BE2C (cell line): Measurements from ENCODE around the gene ATP5F1C.

Experiments
- DNase-seq: peaks from one replicate; pipeline ENCODE4 v3.0.0-alpha.2; 2020
- H3K27me3 ChIP-seq: fragments of 250-450 bp; sonication (Bioruptor Pico); 2 replicates; pipeline ENCODE4 v1.5.1; 2020; ENCODE audit warnings: mild to moderate bottlenecking
- H3K36me3 ChIP-seq: fragments of 250-450 bp; sonication (Bioruptor Pico); 2 replicates; pipeline ENCODE4 v1.5.1; 2020; ENCODE audit warnings: mild to moderate bottlenecking
- H3K4me1 ChIP-seq: fragments of 250-450 bp; sonication (Bioruptor Pico); 2 replicates; pipeline ENCODE4 v1.5.1; 2020
- H3K4me3 ChIP-seq: 2 replicates; pipeline ENCODE4 v1.5.1; 2011; ENCODE audit warnings: low read depth, low read length
- H3K9me3 ChIP-seq: fragments of 250-450 bp; sonication (Bioruptor Pico); 2 replicates; pipeline ENCODE4 v1.5.1; 2020
- CTCF ChIP-seq: IDR thresholded peaks from 2 replicates; pipeline ENCODE4 v1.5.1; 2012; ENCODE audit warnings: mild to moderate bottlenecking, low read depth, low read length

The ATP5F1C gene

GRCh38 chr10:7755103-7755502 lies 32.9 kb upstream of the ATP5F1C start:
- Histone ChIP-seq H3K27me3 (no peaks in the 10 kb centered on the region), H3K36me3 (peaks cover 34% of the 10 kb centered on the region), H3K4me3 (no peak overlapping the region), H3K9me3 (no peaks in the 10 kb centered on the region), H3K4me1 (no peaks in the 10 kb centered on the region)
- no peak for TF ChIP-seq CTCF
- DNase-seq: no peak

- no peaks in the 10 kb centered on the region for H3K27me3 ChIP-seq
- peak; percentile 33 for DNase-seq
Measured at GRCh38 chr10:7756360-7756992, 31.5 kb upstream of the ATP5F1C start.

GRCh38 chr10:7763929-7764328 lies 24.0 kb upstream of the ATP5F1C start:
- H3K36me3 ChIP-seq: peaks cover 35% of the 10 kb centered on the region
- DNase-seq: no peak
- no peak overlapping the region for H3K4me3 ChIP-seq
- no peaks in the 10 kb centered on the region for H3K4me1 ChIP-seq
- no peaks in the 10 kb centered on the region for H3K27me3 ChIP-seq
- TF ChIP-seq CTCF: no peak
- H3K9me3 ChIP-seq: no peaks in the 10 kb centered on the region

More at GRCh38 chr10:7756360-7756992, 31.5 kb upstream of the ATP5F1C start:
- Histone ChIP-seq H3K36me3 (peaks cover 36% of the 10 kb centered on the region), H3K4me1 (no peaks in the 10 kb centered on the region), H3K9me3 (no peaks in the 10 kb centered on the region), H3K4me3 (no peak overlapping the region)
- peak; percentile 72 for TF ChIP-seq CTCF

GRCh38 chr10:7766241-7766640 lies 21.7 kb upstream of the ATP5F1C start:
- no peak for DNase-seq
- Histone ChIP-seq H3K9me3 (no peaks in the 10 kb centered on the region), H3K27me3 (no peaks in the 10 kb centered on the region), H3K4me1 (no peaks in the 10 kb centered on the region), H3K4me3 (no peak overlapping the region), H3K36me3 (peaks cover 37% of the 10 kb centered on the region)
- TF ChIP-seq CTCF: no peak

GRCh38 chr10:7767209-7767608 lies 20.8 kb upstream of the ATP5F1C start:
- Histone ChIP-seq H3K4me1 (no peaks in the 10 kb centered on the region), H3K36me3 (peaks cover 31% of the 10 kb centered on the region), H3K27me3 (no peaks in the 10 kb centered on the region), H3K9me3 (no peaks in the 10 kb centered on the region), H3K4me3 (no peak overlapping the region)
- DNase-seq: no peak
- no peak for TF ChIP-seq CTCF

GRCh38 chr10:7768417-7768816 lies 19.6 kb upstream of the ATP5F1C start:
- DNase-seq: no peak
- TF ChIP-seq CTCF: no peak
- H3K36me3 ChIP-seq: peaks cover 27% of the 10 kb centered on the region

More at GRCh38 chr10:7768417-7768816, 19.6 kb upstream of the ATP5F1C start:
- no peaks in the 10 kb centered on the region for H3K27me3 ChIP-seq
- no peaks in the 10 kb centered on the region for H3K9me3 ChIP-seq
- H3K4me1 ChIP-seq: no peaks in the 10 kb centered on the region
- H3K4me3 ChIP-seq: no peak overlapping the region
